ENCODE data around the gene ZBTB12.

- TF ChIP-seq CTCF (IDR thresholded peaks at IDR 0.05) (no peak), POLR2A (IDR thresholded peaks at IDR 0.05) (no peak)
These were observed 50.4 kb downstream of the ZBTB12 start for GRCh38 chr6:31851485-31851832.

Data from ovary (tissue), 3 donors.